H1 (cell line): ENCODE data around the gene POLD1. TPM values are rescaled to one million over a fixed set of nuclear protein-coding genes. Genes with fewer than 3 reads are reported as not detected.

ENCODE experiments used
- CTCF ChIA-PET: fragments of 300-600 bp; sonication (Branson Sonifier 250); formaldehyde crosslinking; loops from one replicate; lab custom pipeline; 2021; ENCODE audit not compliant: partially characterized antibody; lab: Charles Lee
- POLR2A ChIA-PET: fragments of 300-600 bp; sonication (Branson Sonifier 250); formaldehyde crosslinking; loops from one replicate; lab custom pipeline; 2021; ENCODE audit warnings: inconsistent platforms; ENCODE audit not compliant: partially characterized antibody; lab: Charles Lee
- DNase-seq, 2 experiments: peaks; one replicate each; pipeline versions ENCODE4 v3.0.0 to v3.0.0-alpha.2; 2010 to 2022; ENCODE audit warnings: low spot score in 2 of 2, low read depth in 1 of 2, mixed read lengths in 1 of 2
- FAIRE-seq: peaks from 2 replicates; lab custom pipeline; 2011; peaks lifted over from hg19 to GRCh38; lab: Jason Lieb, UNC
- H2AFZ ChIP-seq: 2 replicates; pipeline ENCODE4 v1.8.1; 2012; ENCODE audit warnings: low read length, inconsistent platforms
- H2AK5ac ChIP-seq: 2 replicates; pipeline ENCODE4 v1.6.1; 2013; ENCODE audit warnings: low read depth, low read length
- H2BK120ac ChIP-seq: replicated peaks from 2 replicates; pipeline ENCODE3; 2013; ENCODE audit warnings: low read depth, low read length, inconsistent platforms
- H2BK12ac ChIP-seq: 2 replicates; pipeline ENCODE4 v1.6.1; 2013; ENCODE audit warnings: low read depth, low read length
- H2BK15ac ChIP-seq: 2 replicates; pipeline ENCODE4 v1.6.1; 2013; ENCODE audit warnings: low read length
- H2BK20ac ChIP-seq: 2 replicates; pipeline ENCODE4 v1.6.1; 2013; ENCODE audit warnings: low read length
- H2BK5ac ChIP-seq: 2 replicates; pipeline ENCODE4 v1.6.1; 2013; ENCODE audit warnings: low read depth, low read length
- H3K14ac ChIP-seq: 2 replicates; pipeline ENCODE4 v1.6.1; 2013; ENCODE audit warnings: inconsistent platforms; ENCODE audit not compliant: insufficient read length
- H3K18ac ChIP-seq: 2 replicates; pipeline ENCODE4 v1.6.1; 2013; ENCODE audit warnings: low read length; ENCODE audit errors: extremely low read depth
- H3K23ac ChIP-seq: 2 replicates; pipeline ENCODE4 v1.6.1; 2013; ENCODE audit warnings: inconsistent platforms; ENCODE audit not compliant: insufficient read length
- H3K23me2 ChIP-seq: 2 replicates; pipeline ENCODE4 v1.6.1; 2013; ENCODE audit warnings: low read depth, low read length
- H3K27ac ChIP-seq: 2 replicates; pipeline ENCODE4 v1.6.1; 2011; ENCODE audit warnings: low read depth, low read length, inconsistent platforms
- H3K27me3 ChIP-seq, 4 experiments: replicated peaks in 1 of 4; 1 replicate in 1 of 4; 2 replicates in 3 of 4; pipeline versions ENCODE4 v1.6.1 to v1.8.1; 2011 to 2013; ENCODE audit warnings: low read length in 3 of 4, mild to moderate bottlenecking in 3 of 4, inconsistent platforms in 2 of 4, mixed read lengths in 2 of 4, moderate library complexity in 1 of 4; ENCODE audit not compliant: control insufficient read depth in 3 of 4, insufficient read depth in 3 of 4; ENCODE audit errors: extremely low read depth in 1 of 4
- H3K36me3 ChIP-seq, 4 experiments: 2 replicates each; pipeline versions ENCODE4 v1.6.1 to v1.8.1; 2011 to 2013; ENCODE audit warnings: mild to moderate bottlenecking in 4 of 4, low read length in 3 of 4, moderate library complexity in 2 of 4, control low read depth in 1 of 4, inconsistent platforms in 1 of 4; ENCODE audit not compliant: insufficient read depth in 4 of 4, control insufficient read depth in 2 of 4
- H3K4ac ChIP-seq: replicated peaks from 2 replicates; pipeline ENCODE3; 2013; ENCODE audit warnings: low read length, low read depth, mixed read lengths, inconsistent platforms; ENCODE audit not compliant: insufficient read length
- H3K4me1 ChIP-seq, 4 experiments: replicated peaks in 1 of 4; 1 replicate in 1 of 4; 2 replicates in 3 of 4; pipeline versions ENCODE4 v1.6.1 to v1.8.1; 2011 to 2013; ENCODE audit warnings: low read length in 3 of 4, inconsistent platforms in 2 of 4, mixed read lengths in 1 of 4; ENCODE audit not compliant: insufficient read depth in 4 of 4, control insufficient read depth in 3 of 4
- H3K4me2 ChIP-seq, 2 experiments: 2 replicates each; pipeline versions ENCODE4 v1.6.1 to v1.8.1; 2011 to 2013; ENCODE audit warnings: low read depth in 2 of 2, low read length in 2 of 2, control low read depth in 1 of 2, inconsistent platforms in 1 of 2, mild to moderate bottlenecking in 1 of 2; ENCODE audit not compliant: insufficient read depth in 1 of 2
- H3K4me3 ChIP-seq, 4 experiments: fragments of 200-600, 300-600 bp in 1 of 4; sonication (generic), shearing (Covaris generic), sonication (Bioruptor Twin) in 1 of 4; 2 replicates each; pipeline versions ENCODE4 v1.5.1 to v1.8.1; 2011 to 2016; ENCODE audit warnings: low read length in 4 of 4, low read depth in 3 of 4, control low read depth in 2 of 4, inconsistent platforms in 2 of 4, mild to moderate bottlenecking in 2 of 4, mixed read lengths in 1 of 4, moderate library complexity in 1 of 4; ENCODE audit not compliant: insufficient read depth in 2 of 4; ENCODE audit errors: extremely low read depth in 1 of 4
- H3K56ac ChIP-seq: replicated peaks from 2 replicates; pipeline ENCODE3; 2013; ENCODE audit warnings: low read depth, mild to moderate bottlenecking, mixed read lengths, low read length, inconsistent platforms; ENCODE audit not compliant: insufficient read length
- H3K79me1 ChIP-seq: 2 replicates; pipeline ENCODE4 v1.6.1; 2013; ENCODE audit warnings: low read depth, low read length, control low read depth
- H3K79me2 ChIP-seq, 2 experiments: 2 replicates each; pipeline versions ENCODE4 v1.6.1 to v1.8.1; 2012 to 2013; ENCODE audit warnings: low read length in 2 of 2, mild to moderate bottlenecking in 2 of 2, inconsistent platforms in 1 of 2; ENCODE audit not compliant: insufficient read depth in 2 of 2, control insufficient read depth in 1 of 2
- H3K9ac ChIP-seq, 4 experiments: replicated peaks in 1 of 4; 1 replicate in 1 of 4; 2 replicates in 3 of 4; pipeline versions ENCODE4 v1.6.1 to v1.8.1; 2011 to 2013; ENCODE audit warnings: low read depth in 3 of 4, low read length in 3 of 4, control low read depth in 2 of 4, mild to moderate bottlenecking in 2 of 4, moderate library complexity in 2 of 4, inconsistent platforms in 1 of 4; ENCODE audit errors: extremely low read depth in 1 of 4
- H3K9me3 ChIP-seq, 2 experiments: 2 replicates each; pipeline versions ENCODE4 v1.6.1 to v1.8.1; 2012 to 2013; ENCODE audit warnings: mild to moderate bottlenecking in 2 of 2, moderate library complexity in 2 of 2, control low read depth in 1 of 2, inconsistent platforms in 1 of 2, low read depth in 1 of 2, low read length in 1 of 2, mixed read lengths in 1 of 2; ENCODE audit not compliant: insufficient read depth in 2 of 2
- H4K20me1 ChIP-seq, 2 experiments: replicated peaks in 1 of 2; 2 replicates each; pipeline versions ENCODE3 to v1.8.1; 2011 to 2013; ENCODE audit warnings: inconsistent platforms in 2 of 2, low read length in 2 of 2, mild to moderate bottlenecking in 1 of 2; ENCODE audit not compliant: insufficient read depth in 2 of 2, control insufficient read depth in 1 of 2
- H4K5ac ChIP-seq: 2 replicates; pipeline ENCODE4 v1.6.1; 2013; ENCODE audit warnings: low read length, low read depth, mixed read lengths, inconsistent platforms; ENCODE audit not compliant: insufficient read length
- H4K8ac ChIP-seq: 2 replicates; pipeline ENCODE4 v1.8.0; 2013; ENCODE audit warnings: mild to moderate bottlenecking, moderate library complexity, low read length, inconsistent platforms; ENCODE audit not compliant: insufficient read depth; ENCODE audit errors: extremely low read depth
- H4K91ac ChIP-seq: replicated peaks from 2 replicates; pipeline ENCODE3; 2013; ENCODE audit warnings: low read length, mixed read lengths, inconsistent platforms; ENCODE audit not compliant: insufficient read length
- POLR2A ChIP-seq, 2 experiments: IDR thresholded peaks; 1 replicate in 1 of 2; 2 replicates in 1 of 2; pipeline ENCODE4 v1.6.1; 2011; ENCODE audit warnings: low read depth in 2 of 2, low read length in 2 of 2, mild to moderate bottlenecking in 2 of 2; ENCODE audit errors: control extremely low read depth in 1 of 2
- RFX5 ChIP-seq: IDR thresholded peaks from 2 replicates; pipeline ENCODE4 v1.6.1; 2011; ENCODE audit warnings: low read depth, low read length, improper control_type of control experiment, borderline replicate concordance
- WGBS, 2 experiments: shearing (Covaris generic) in 1 of 2; methylation state at CpG; one replicate each; pipeline versions ENCODE4 v1.1.6 to v1.1.7; 2013 to 2015; ENCODE audit warnings: low lambda C conversion rate in 2 of 2, mixed read lengths in 2 of 2, inconsistent platforms in 1 of 2, low coverage in 1 of 2, missing lambda C conversion rate in 1 of 2; ENCODE audit not compliant: insufficient replicate concordance in 2 of 2, insufficient coverage in 1 of 2, insufficient read length in 1 of 2; ENCODE audit errors: extremely low coverage in 1 of 2, missing lambda C conversion rate in 1 of 2; 5-methylcytosine and 5-hydroxymethylcytosine counted together
- polyA plus RNA-seq, 7 experiments: library from polyadenylated mRNA; depleted of rRNA in 3 of 7; stranded (reverse) in 5 of 7; unstranded in 2 of 7; fragments of >200 nt in 5 of 7; fragments of 200-250 nt in 2 of 7; gene quantifications; 1 replicate in 5 of 7; 2 replicates in 1 of 7; 4 replicates in 1 of 7; pipeline versions ENCODE4 v1.2.1 to v1.2.3, GENCODE V29; 2011 to 2013; ENCODE audit warnings: missing spikeins in 2 of 7, mixed read lengths in 2 of 7
- total RNA-seq: library from RNA; stranded (reverse); fragmentation: NEBNext Ultra II Directional; extraction: Animal tissue kit (Norgen Biotek cat#: 25700); gene quantifications from 2 replicates; pipeline ENCODE4 v1.2.1, GENCODE V29; 2021
- TF ChIP-seq, protein P1 (sequence below): IDR thresholded peaks from 2 replicates; pipeline ENCODE4 v1.6.1; 2012; ENCODE audit warnings: inconsistent platforms

POLD1 gene
- total and polyA plus RNA-seq, 2 of the 8 experiments (the other 6 are each of a cell fraction or from before 2014, with no cell fraction given) = 141 to 142 TPM

DNA sequence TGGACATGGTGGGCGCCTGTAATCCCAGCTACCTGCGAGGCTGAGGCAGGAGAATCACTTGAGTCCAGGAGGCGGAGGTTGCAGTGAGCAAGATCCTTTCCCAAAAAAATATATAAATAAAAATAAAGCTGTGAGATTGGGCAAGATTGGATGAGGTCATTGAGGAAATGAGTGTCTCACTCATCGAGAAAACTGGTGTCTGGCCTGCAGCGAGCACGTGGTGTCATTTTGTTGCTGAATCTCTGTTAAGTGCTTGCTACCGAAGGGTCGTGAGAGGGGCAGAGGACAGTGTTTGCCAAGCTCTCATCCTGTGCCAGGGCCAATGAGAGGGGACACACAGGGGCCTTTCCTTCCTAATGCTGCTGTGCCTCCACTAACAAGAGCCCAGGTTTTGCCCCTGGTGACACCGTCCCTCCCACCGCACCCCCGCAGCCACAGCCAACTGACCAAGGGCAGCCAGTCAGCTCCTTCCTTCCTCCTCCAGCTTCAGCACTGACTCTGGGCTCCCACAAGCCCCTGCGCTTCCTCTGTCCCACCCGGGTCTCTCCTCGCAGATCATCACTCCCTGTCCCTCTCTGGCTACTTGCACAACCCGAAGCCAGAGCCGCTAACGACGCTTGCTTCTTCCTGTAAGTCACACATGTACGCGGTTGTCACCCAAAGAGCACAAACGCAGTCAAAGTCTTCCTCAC, 3.2 kb downstream of the POLD1 start:
- no peak overlapping the region for H4K5ac ChIP-seq
- H4K8ac ChIP-seq = no peak overlapping the region
- ChIA-PET POLR2A (interaction anchor here (0.6 to 4.0 kb wide), 9 partner anchors 11 to 147 kb away, joined by 3 to 15 read pairs (median 4); partner anchors contain the start of gene NR1H2), CTCF (interaction anchor here (1.6 kb wide), 1 partner anchor 15 kb away, joined by 6 read pairs; no protein-coding TSS in a partner anchor)
- no peak for DNase-seq
- no peak overlapping the region for H3K4ac ChIP-seq
- H3K4me3 ChIP-seq = no peak overlapping the region
- peaks cover 6 to 24% (median 11%) of the 10 kb centered on the region in 4 experiments; a peak in 7 of 8 replicates for H3K36me3 ChIP-seq
- H2AFZ ChIP-seq = no peak overlapping the region
- no peaks in the 10 kb centered on the region for H3K27me3 ChIP-seq
- H2BK12ac ChIP-seq = no peak overlapping the region
- H2BK120ac ChIP-seq = no peak overlapping the region
- H3K56ac ChIP-seq = no peak overlapping the region
- peaks cover 12 to 51% of the 10 kb centered on the region in 2 experiments; a peak in 3 of 4 replicates for H3K79me2 ChIP-seq
- no peak for FAIRE-seq
- H3K14ac ChIP-seq = no peak overlapping the region
- no peak overlapping the region for H4K91ac ChIP-seq
- H2BK15ac ChIP-seq = no peak overlapping the region
- H3K4me2 ChIP-seq = no peak overlapping the region
- H3K27ac ChIP-seq = no peak overlapping the region
- no peak overlapping the region; a peak in 1 of 7 replicates for H3K9ac ChIP-seq
- peaks cover 12% of the 10 kb centered on the region for H3K79me1 ChIP-seq
- H3K23me2 ChIP-seq = peaks cover 9% of the 10 kb centered on the region; the same call in 1 of the 2 replicates
- no peak overlapping the region for H2AK5ac ChIP-seq
- no peak overlapping the region for H3K23ac ChIP-seq
- peaks cover 0 to 3% (median under 1%) of the 10 kb centered on the region in 4 experiments; a peak in 4 of 7 replicates for H3K4me1 ChIP-seq
- H2BK20ac ChIP-seq = no peak overlapping the region
- peaks cover 0 to 14% of the 10 kb centered on the region in 2 experiments; a peak in 2 of 4 replicates for H3K9me3 ChIP-seq
- TF ChIP-seq POLR2A (IDR thresholded peaks at IDR 0.05; ENCODE audit: control extremely low read depth in 1 of 2, low read depth in 2 of 2, low read length in 2 of 2) = 0 out of 3 replicates have a peak, but pooled peaks of 1 of the 2 experiments have one; percentile 19
- no peak for TF ChIP-seq RFX5
- TF ChIP-seq, protein P1, sequence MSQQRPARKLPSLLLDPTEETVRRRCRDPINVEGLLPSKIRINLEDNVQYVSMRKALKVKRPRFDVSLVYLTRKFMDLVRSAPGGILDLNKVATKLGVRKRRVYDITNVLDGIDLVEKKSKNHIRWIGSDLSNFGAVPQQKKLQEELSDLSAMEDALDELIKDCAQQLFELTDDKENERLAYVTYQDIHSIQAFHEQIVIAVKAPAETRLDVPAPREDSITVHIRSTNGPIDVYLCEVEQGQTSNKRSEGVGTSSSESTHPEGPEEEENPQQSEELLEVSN = no peak
- 96% methylated on average over 21 of the region's 21 CpGs; no CpG with 5 or more reads in 1 of the 2 experiments for WGBS, 2 experiments
- H4K20me1 ChIP-seq = peaks cover 5 to 17% of the 10 kb centered on the region in 2 experiments
- H2BK5ac ChIP-seq = no peak overlapping the region
- H3K18ac ChIP-seq = no peak overlapping the region
